ENCODE data around the gene KIF15.

The KIF15 gene, protein sequence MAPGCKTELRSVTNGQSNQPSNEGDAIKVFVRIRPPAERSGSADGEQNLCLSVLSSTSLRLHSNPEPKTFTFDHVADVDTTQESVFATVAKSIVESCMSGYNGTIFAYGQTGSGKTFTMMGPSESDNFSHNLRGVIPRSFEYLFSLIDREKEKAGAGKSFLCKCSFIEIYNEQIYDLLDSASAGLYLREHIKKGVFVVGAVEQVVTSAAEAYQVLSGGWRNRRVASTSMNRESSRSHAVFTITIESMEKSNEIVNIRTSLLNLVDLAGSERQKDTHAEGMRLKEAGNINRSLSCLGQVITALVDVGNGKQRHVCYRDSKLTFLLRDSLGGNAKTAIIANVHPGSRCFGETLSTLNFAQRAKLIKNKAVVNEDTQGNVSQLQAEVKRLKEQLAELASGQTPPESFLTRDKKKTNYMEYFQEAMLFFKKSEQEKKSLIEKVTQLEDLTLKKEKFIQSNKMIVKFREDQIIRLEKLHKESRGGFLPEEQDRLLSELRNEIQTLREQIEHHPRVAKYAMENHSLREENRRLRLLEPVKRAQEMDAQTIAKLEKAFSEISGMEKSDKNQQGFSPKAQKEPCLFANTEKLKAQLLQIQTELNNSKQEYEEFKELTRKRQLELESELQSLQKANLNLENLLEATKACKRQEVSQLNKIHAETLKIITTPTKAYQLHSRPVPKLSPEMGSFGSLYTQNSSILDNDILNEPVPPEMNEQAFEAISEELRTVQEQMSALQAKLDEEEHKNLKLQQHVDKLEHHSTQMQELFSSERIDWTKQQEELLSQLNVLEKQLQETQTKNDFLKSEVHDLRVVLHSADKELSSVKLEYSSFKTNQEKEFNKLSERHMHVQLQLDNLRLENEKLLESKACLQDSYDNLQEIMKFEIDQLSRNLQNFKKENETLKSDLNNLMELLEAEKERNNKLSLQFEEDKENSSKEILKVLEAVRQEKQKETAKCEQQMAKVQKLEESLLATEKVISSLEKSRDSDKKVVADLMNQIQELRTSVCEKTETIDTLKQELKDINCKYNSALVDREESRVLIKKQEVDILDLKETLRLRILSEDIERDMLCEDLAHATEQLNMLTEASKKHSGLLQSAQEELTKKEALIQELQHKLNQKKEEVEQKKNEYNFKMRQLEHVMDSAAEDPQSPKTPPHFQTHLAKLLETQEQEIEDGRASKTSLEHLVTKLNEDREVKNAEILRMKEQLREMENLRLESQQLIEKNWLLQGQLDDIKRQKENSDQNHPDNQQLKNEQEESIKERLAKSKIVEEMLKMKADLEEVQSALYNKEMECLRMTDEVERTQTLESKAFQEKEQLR (N-terminal part only)

DNA sequence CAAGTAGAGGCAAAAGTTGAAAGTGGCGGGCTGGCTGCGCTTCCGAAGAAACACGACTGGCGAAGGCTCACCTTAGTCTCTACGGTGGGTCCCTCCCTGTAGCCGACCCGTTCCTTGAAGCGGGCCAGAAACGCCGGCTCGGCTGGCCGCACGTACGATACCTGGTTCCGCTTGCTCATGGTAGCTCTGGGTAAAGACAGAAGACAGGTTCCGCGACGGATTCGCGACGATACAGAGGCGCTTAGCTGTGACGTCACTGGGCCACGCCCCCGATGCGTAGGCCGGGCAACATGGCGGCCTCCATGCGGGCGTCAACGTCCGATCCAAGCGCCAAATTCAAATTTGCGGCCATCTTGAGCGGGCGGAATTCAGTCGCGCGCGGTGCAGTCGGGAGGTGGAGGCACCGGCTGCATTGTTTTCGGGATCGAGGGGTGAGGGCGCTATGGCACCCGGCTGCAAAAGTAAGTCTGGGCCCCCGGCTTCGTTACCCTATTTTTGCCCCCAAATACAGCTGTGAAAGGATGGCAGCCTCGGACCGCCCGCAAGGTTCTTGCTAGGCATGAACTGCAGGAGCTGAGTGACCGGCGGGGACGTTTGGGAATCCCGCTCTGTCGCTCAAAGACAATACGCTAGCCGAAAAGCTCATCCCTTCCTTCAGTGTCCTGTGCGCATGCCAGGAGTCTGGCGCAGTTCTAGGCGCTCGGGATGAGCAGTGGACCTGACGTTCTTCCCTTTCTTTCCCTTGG is at the start of gene KIF15, which contains the start of gene KIAA1143:
KIF15 (plus strand) TSS at position 371 of the 746 bp plus-strand sequence; CDS start at position 443, 72 bp downstream.
KIAA1143 (minus strand) TSS at position 196 of the 746 bp plus-strand sequence; CDS start at position 179, 17 bp downstream.
- H3K4me3 ChIP-seq (ENCODE audit: low read length) = peak within 1 kb of the TSS; percentile 92
- no peak for TF ChIP-seq ZNF274 (IDR thresholded peaks at IDR 0.05; ENCODE audit: low read depth, low read length)

GRCh38 chr3:44712455-44713075 is 49.0 kb upstream of the KIF15 start, which contains the start of gene ZNF502:
Gene ZNF502 (plus strand): TSS chr3:44712660. CDS start chr3:44720262, 7,602 bp downstream.
- H3K4me3 ChIP-seq (ENCODE audit: low read length) = peak within 1 kb of the TSS; percentile 57
- TF ChIP-seq ZNF274 (IDR thresholded peaks at IDR 0.05; ENCODE audit: low read depth, low read length) = no peak

DNA sequence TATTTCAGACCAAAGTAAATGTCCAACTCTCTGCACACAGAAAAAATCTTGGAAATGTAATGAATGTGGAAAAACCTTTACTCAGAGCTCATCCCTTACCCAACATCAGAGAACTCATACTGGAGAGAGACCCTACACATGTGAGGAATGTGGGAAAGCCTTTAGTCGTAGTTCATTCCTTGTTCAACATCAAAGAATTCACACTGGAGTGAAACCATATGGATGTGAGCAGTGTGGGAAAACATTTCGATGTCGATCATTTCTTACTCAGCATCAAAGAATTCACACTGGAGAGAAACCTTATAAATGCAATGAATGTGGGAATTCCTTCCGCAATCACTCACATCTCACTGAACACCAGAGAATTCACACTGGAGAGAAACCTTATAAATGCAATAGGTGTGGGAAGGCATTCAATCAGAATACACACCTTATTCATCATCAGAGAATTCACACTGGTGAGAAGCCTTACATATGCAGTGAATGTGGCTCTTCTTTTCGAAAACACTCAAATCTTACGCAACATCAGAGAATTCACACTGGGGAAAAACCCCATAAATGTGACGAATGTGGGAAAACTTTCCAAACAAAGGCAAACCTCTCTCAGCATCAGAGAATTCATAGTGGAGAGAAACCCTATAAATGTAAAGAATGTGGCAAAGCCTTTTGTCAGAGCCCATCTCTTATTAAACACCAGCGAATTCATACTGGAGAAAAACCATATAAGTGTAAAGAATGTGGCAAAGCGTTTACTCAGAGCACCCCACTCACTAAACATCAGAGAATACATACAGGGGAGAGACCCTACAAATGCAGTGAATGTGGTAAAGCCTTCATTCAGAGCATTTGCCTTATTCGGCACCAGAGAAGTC is 40.1 kb upstream of the KIF15 start:
- TF ChIP-seq ZNF274 (IDR thresholded peaks at IDR 0.05; ENCODE audit: low read depth, low read length) = peak; percentile 93
- no peak overlapping the region for H3K4me3 ChIP-seq (ENCODE audit: low read length)

DNA sequence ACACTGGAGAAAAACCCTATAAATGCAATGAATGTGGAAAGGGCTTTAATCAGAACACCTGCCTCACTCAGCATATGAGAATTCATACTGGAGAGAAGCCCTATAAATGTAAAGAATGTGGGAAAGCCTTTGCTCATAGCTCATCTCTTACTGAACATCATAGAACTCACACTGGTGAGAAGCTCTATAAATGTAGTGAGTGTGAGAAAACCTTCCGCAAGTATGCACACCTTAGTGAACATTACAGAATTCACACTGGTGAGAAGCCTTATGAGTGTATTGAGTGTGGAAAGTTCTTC is 39.5 kb upstream of the KIF15 start:
- no peak; the same call in 1 of the 2 replicates for TF ChIP-seq ZNF274 (IDR thresholded peaks at IDR 0.05; ENCODE audit: low read depth, low read length)
- no peak overlapping the region for H3K4me3 ChIP-seq (ENCODE audit: low read length)

DNA sequence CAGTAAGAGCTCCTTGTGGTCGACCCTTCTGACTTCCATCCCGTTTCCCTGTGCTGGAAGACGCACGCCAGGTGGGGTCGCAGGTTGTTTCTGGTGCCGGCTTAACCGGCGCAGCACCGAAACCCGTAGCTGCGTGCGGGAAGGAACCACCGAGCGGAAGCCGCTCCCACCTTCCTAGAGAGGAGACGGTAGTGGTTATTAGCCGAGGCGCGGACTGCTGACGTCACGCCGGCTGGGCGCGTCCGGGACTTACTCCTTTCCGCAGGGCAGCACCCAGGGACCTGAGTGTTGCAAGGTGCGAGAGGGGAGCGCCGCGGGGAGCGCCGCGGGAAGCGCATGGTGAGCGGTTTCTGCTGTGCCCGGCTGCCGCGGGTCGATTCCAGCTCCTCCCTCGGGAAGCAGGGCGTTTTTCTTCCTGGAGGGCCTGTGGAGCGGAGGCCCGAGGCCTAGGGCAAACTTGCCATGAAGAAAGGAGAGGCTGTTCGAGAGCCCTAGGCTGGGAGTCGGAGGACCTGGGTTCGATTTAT is 32.1 kb upstream of the KIF15 start, which contains the start of gene ZNF501:
ZNF501 (plus strand) TSS at position 252 of the 527 bp plus-strand sequence. CDS start 4,787 bp downstream, outside the sequence.
- no peak for TF ChIP-seq ZNF274 (IDR thresholded peaks at IDR 0.05; ENCODE audit: low read depth, low read length)
- peak within 1 kb of the TSS; percentile 67 for H3K4me3 ChIP-seq (ENCODE audit: low read length)

DNA sequence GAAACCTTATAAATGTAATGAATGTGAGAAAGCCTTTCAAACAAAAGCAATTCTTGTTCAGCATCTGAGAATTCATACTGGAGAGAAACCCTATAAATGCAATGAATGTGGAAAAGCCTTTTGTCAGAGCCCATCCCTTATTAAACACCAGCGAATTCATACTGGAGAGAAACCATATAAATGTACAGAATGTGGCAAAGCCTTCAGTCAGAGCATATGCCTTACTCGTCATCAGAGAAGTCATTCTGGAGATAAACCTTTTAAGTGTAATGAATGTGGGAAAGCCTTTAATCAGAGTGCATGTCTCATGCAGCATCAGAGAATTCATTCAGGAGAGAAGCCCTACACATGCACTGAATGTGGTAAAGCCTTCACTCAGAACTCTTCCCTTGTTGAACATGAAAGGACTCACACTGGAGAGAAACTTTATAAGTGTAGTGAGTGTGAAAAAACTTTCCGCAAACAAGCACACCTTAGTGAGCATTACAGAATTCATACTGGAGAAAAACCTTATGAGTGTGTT is 26.9 kb upstream of the KIF15 start:
- TF ChIP-seq ZNF274 (IDR thresholded peaks at IDR 0.05; ENCODE audit: low read depth, low read length) = peak; percentile 91
- H3K4me3 ChIP-seq (ENCODE audit: low read length) = no peak overlapping the region

DNA sequence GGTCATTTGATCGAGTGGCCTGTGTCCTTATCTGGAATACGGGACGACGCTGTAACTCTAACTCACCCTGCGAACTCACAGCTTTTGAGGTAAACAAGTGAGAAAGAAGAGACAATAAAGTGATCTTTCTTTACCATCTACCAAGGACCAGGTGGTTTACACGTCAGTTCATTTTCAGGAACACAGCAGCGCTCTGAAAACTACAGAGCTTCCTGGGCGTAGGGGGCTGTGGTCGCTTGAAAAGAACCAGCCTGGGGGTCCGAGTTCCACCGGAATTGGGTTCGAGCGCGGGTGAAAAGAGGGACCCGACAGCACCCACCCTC is 532 bp upstream of the KIF15 start:
- H3K4me3 ChIP-seq (ENCODE audit: low read length) = peak overlapping the region; percentile 92
- TF ChIP-seq ZNF274 (IDR thresholded peaks at IDR 0.05; ENCODE audit: low read depth, low read length) = no peak

- peak overlapping the region; percentile 92 for H3K4me3 ChIP-seq (ENCODE audit: low read length)
- no peak for TF ChIP-seq ZNF274 (IDR thresholded peaks at IDR 0.05; ENCODE audit: low read depth, low read length)
Measured at GRCh38 chr3:44762170-44762677, 630 bp downstream of the KIF15 start.

DNA sequence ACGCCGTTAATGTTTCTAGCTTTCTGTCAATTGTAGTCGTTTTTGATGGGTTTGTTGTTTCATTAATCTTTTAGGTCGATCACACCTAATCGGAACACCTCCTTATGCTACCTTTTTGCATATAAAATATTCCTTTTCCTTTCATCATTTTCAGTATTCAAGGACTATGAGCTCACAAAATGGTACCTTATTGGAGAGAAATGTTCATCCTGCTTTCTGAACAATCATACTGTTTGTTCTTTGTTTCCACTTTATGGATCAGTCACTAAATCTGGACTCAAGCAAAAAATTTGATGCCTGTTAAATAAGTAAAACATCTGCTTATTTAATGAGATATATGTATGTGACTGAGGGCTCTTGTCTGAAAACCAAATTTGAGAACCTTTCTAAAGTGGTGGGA is 1.1 kb downstream of the KIF15 start:
- H3K4me3 ChIP-seq (ENCODE audit: low read length) = peak overlapping the region; percentile 92; the same call in 1 of the 2 replicates
- TF ChIP-seq ZNF274 (IDR thresholded peaks at IDR 0.05; ENCODE audit: low read depth, low read length) = no peak

- TF ChIP-seq ZNF274 (IDR thresholded peaks at IDR 0.05; ENCODE audit: low read depth, low read length) = no peak
- H3K4me3 ChIP-seq (ENCODE audit: low read length) = no peak overlapping the region
Measured at GRCh38 chr3:44764248-44764647, 2.7 kb downstream of the KIF15 start.

- H3K4me3 ChIP-seq (ENCODE audit: low read length) = no peak overlapping the region
- no peak for TF ChIP-seq ZNF274 (IDR thresholded peaks at IDR 0.05; ENCODE audit: low read depth, low read length)
Measured at GRCh38 chr3:44771424-44772098, 10.0 kb downstream of the KIF15 start.
